GM11168 (cell line): ENCODE results near the gene F2.

Experiments
- in situ Hi-C: fragments of 300-500 bp; cut with MboI; formaldehyde crosslinking; loops from one replicate; pipeline ENCODE4 v1.12.0; 2022; ENCODE audit warnings: low sequenced_read_pairs; ENCODE audit not compliant: unreplicated experiment

The F2 gene

GRCh38 chr11:46736615-46737014 is 17.6 kb downstream of the F2 start:
- in situ Hi-C loops: no loop called here

GRCh38 chr11:46737699-46738098 is 18.7 kb downstream of the F2 start:
- in situ Hi-C loops: no loop called here

- in situ Hi-C loops: no loop called here
These were observed 19.9 kb downstream of the F2 start for GRCh38 chr11:46738887-46739286.

- in situ Hi-C loops: no loop called here
These were observed 22.8 kb downstream of the F2 start for GRCh38 chr11:46741600-46742484.

GRCh38 chr11:46743043-46743442 is 24.0 kb downstream of the F2 start:
- in situ Hi-C loops: no loop called here

GRCh38 chr11:46743693-46744339 is 24.8 kb downstream of the F2 start:
- in situ Hi-C loops: no loop called here

- in situ Hi-C loops: no loop called here
These were observed 26.3 kb downstream of the F2 start for GRCh38 chr11:46745328-46745727.

- in situ Hi-C loops: no loop called here
These were observed 27.0 kb downstream of the F2 start for GRCh38 chr11:46745995-46746394.

- in situ Hi-C loops: no loop called here
These were observed 28.1 kb downstream of the F2 start for GRCh38 chr11:46747150-46747549.

- in situ Hi-C loops: no loop called here
These were observed 36.9 kb downstream of the F2 start for GRCh38 chr11:46755962-46756361.

GRCh38 chr11:46759196-46759595 is 40.2 kb downstream of the F2 start:
- in situ Hi-C loops: no loop called here

- in situ Hi-C loops: no loop called here
These were observed 41.6 kb downstream of the F2 start for GRCh38 chr11:46760429-46761128.

GRCh38 chr11:46761807-46762206 is 42.8 kb downstream of the F2 start:
- in situ Hi-C loops: no loop called here

- in situ Hi-C loops: no loop called here
These were observed 43.2 kb downstream of the F2 start for GRCh38 chr11:46762248-46762647.

- in situ Hi-C loops: no loop called here
These were observed 47.6 kb downstream of the F2 start for GRCh38 chr11:46766656-46767055.

- in situ Hi-C loops: no loop called here
These were observed 50.7 kb downstream of the F2 start for GRCh38 chr11:46769636-46770221.

GRCh38 chr11:46776878-46777277 is 57.9 kb downstream of the F2 start:
- in situ Hi-C loops: no loop called here

GRCh38 chr11:46778416-46778815 is 59.4 kb downstream of the F2 start:
- in situ Hi-C loops: no loop called here
